ENCODE data around the gene GPD1L. TPM values are rescaled to one million over a fixed set of nuclear protein-coding genes. Genes with fewer than 3 reads are reported as not detected.

The GPD1L gene
- total RNA-seq, 1 donor from 2014 or later, result 77.9 TPM

DNA sequence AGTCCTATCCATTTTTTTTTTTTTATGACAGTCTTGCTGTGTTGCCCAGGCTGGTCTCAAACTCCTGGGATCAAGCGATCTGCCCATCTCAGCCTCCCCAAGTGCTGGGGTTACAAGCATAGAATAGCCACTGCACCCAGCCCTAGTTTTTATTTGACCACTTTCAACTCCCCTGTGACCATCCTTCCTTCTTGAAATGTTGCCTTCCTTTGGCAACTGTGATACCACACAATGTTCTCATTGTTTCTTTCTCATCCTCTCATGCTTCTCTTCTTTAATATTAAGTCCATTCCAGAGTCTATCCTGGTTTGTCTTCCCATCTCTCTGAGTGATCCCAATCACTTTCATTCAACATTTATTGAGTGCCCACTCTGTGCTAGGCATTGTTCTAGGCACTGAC is 7.9 kb upstream of the GPD1L start:
- intact Hi-C loops (cut with DNase I), result no loop called here
- Histone ChIP-seq H3K4me3 (no peak overlapping the region), H3K36me3 (no peaks in the 10 kb centered on the region), H3K4me1 (no peaks in the 10 kb centered on the region), H3K27me3 (ENCODE audit: low read depth) (no peaks in the 10 kb centered on the region), H3K9me3 (peaks cover 22% of the 10 kb centered on the region), H3K27ac (no peak overlapping the region)
- DNase-seq (no peak), ATAC-seq (no peak)
- TF ChIP-seq, protein P1, sequence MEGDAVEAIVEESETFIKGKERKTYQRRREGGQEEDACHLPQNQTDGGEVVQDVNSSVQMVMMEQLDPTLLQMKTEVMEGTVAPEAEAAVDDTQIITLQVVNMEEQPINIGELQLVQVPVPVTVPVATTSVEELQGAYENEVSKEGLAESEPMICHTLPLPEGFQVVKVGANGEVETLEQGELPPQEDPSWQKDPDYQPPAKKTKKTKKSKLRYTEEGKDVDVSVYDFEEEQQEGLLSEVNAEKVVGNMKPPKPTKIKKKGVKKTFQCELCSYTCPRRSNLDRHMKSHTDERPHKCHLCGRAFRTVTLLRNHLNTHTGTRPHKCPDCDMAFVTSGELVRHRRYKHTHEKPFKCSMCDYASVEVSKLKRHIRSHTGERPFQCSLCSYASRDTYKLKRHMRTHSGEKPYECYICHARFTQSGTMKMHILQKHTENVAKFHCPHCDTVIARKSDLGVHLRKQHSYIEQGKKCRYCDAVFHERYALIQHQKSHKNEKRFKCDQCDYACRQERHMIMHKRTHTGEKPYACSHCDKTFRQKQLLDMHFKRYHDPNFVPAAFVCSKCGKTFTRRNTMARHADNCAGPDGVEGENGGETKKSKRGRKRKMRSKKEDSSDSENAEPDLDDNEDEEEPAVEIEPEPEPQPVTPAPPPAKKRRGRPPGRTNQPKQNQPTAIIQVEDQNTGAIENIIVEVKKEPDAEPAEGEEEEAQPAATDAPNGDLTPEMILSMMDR (IDR thresholded peaks at IDR 0.05), result no peak

DNA sequence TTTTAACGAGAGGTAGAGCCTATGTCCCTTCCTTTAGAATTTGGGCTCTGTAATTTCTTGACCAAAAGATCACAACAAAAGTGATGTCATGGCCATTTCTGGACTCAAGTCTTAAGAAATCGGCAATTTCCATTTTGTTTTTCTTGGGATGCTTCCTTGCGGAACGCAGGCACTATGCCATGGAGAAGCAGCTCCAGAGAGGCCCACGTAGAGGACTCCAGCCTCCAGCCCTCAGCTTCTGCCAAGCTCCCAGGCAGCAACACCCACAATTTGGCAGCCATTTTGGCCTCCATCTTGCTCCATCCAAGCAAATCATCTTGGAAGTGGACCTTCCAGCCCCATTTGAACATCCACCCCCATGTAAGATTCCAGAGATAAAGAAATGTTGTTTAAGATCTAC is 6.0 kb upstream of the GPD1L start:
- no peaks in the 10 kb centered on the region for H3K36me3 ChIP-seq
- intact Hi-C loops (cut with DNase I), result no loop called here
- TF ChIP-seq, protein P1 (IDR thresholded peaks at IDR 0.05), result no peak
- no peak overlapping the region for H3K27ac ChIP-seq
- ATAC-seq, result no peak
- DNase-seq, result no peak
- H3K4me3 ChIP-seq, result no peak overlapping the region
- peaks cover 22% of the 10 kb centered on the region for H3K9me3 ChIP-seq
- no peaks in the 10 kb centered on the region for H3K27me3 ChIP-seq (ENCODE audit: low read depth)
- H3K4me1 ChIP-seq, result no peaks in the 10 kb centered on the region

GRCh38 chr3:32102289-32102688 is 4.1 kb upstream of the GPD1L start:
- no peak for ATAC-seq
- no peaks in the 10 kb centered on the region for H3K36me3 ChIP-seq
- H3K27ac ChIP-seq, result no peak overlapping the region
- H3K4me3 ChIP-seq, result no peak overlapping the region
- H3K9me3 ChIP-seq, result peaks cover 22% of the 10 kb centered on the region
- no peaks in the 10 kb centered on the region for H3K27me3 ChIP-seq (ENCODE audit: low read depth)
- DNase-seq, result no peak
- H3K4me1 ChIP-seq, result peaks cover under 1% of the 10 kb centered on the region
- intact Hi-C loops (cut with DNase I), result no loop called here
- TF ChIP-seq, protein P1 (IDR thresholded peaks at IDR 0.05), result no peak

- intact Hi-C loops (cut with DNase I), result no loop called here
- H3K27ac ChIP-seq, result no peak overlapping the region
Observed at GRCh38 chr3:32104492-32104891, 1.9 kb upstream of the GPD1L start.

GRCh38 chr3:32105291-32106131 is 909 bp upstream of the GPD1L start:
- DNase-seq (no peak), ATAC-seq (no peak)
- H3K9me3 ChIP-seq, result peaks cover 22% of the 10 kb centered on the region
- H3K36me3 ChIP-seq, result no peaks in the 10 kb centered on the region
- intact Hi-C loops (cut with DNase I), result no loop called here
- H3K27me3 ChIP-seq (ENCODE audit: low read depth), result no peaks in the 10 kb centered on the region
- peaks cover 30% of the 10 kb centered on the region for H3K4me1 ChIP-seq
- TF ChIP-seq, protein P1 (IDR thresholded peaks at IDR 0.05), result no peak
- H3K27ac ChIP-seq, result peak overlapping the region; percentile 92
- peak overlapping the region; percentile 98 for H3K4me3 ChIP-seq

More at GRCh38 chr3:32104492-32104891, 1.9 kb upstream of the GPD1L start:
- H3K9me3 ChIP-seq, result peaks cover 22% of the 10 kb centered on the region
- peaks cover 20% of the 10 kb centered on the region for H3K4me1 ChIP-seq
- no peak overlapping the region for H3K4me3 ChIP-seq
- H3K36me3 ChIP-seq, result no peaks in the 10 kb centered on the region
- no peak for DNase-seq
- TF ChIP-seq, protein P1 (IDR thresholded peaks at IDR 0.05), result no peak
- no peaks in the 10 kb centered on the region for H3K27me3 ChIP-seq (ENCODE audit: low read depth)
- ATAC-seq, result no peak

All from lower lobe of right lung (tissue), 2 donors.